ENCODE measurements around the gene DCPS.

GRCh38 chr11:126282736-126283591 lies 20.9 kb upstream of the DCPS start, which contains the start of gene TIRAP:
- TF ChIP-seq POLR2AphosphoS5 (IDR thresholded peaks at IDR 0.05; ENCODE audit: insufficient read depth in 1 of 2, low read depth in 1 of 2) = peak in 1 of 2 donors; percentile 62
- TF ChIP-seq, protein P1, sequence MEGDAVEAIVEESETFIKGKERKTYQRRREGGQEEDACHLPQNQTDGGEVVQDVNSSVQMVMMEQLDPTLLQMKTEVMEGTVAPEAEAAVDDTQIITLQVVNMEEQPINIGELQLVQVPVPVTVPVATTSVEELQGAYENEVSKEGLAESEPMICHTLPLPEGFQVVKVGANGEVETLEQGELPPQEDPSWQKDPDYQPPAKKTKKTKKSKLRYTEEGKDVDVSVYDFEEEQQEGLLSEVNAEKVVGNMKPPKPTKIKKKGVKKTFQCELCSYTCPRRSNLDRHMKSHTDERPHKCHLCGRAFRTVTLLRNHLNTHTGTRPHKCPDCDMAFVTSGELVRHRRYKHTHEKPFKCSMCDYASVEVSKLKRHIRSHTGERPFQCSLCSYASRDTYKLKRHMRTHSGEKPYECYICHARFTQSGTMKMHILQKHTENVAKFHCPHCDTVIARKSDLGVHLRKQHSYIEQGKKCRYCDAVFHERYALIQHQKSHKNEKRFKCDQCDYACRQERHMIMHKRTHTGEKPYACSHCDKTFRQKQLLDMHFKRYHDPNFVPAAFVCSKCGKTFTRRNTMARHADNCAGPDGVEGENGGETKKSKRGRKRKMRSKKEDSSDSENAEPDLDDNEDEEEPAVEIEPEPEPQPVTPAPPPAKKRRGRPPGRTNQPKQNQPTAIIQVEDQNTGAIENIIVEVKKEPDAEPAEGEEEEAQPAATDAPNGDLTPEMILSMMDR (IDR thresholded peaks at IDR 0.05) = no peak
- peak in 1 of 2 donors; percentile 49 for TF ChIP-seq POLR2A (IDR thresholded peaks at IDR 0.05)
